NCI-H1436 (cell line): Measurements from ENCODE around the gene KCNMA1.
A peak's percentile ranks its signal among the peaks of the same experiment; 100 is the strongest.

ENCODE experiments used
- DNase-seq: peaks from one replicate; lab custom pipeline; 2025; lab: John Stamatoyannopoulos, UW

Gene KCNMA1

DNA sequence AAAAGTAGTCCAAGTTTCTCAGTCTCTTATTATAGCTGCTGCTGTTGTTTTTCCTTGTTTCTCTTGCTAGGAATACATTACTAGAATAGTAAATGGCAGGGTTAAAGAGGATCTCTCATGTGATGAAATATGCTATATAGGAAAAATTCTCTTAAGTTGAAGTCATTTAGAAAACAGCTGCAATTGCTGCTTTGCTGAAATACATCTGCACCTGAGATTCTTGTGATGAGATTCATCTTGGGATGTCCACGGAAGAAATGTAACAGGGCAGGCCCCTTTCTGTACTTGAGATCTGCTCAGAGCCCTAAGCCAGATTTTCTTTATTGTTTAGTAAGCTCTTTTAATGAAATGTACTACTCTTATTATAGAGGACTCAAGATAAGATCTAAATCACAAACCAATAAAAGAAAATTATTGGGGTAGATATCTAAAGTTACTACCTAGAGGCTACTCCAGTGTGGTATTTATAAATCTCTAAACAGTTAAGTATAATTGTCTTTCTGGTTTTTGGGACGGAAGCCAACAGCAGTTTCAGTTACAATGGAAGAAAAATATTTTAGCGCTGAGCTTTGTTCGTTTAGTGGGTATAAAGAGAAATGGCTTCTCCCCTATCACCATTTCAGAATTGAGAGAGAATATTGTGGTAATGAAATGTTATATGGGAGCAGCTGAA is 701.5 kb downstream of the KCNMA1 start:
- no peak for DNase-seq

DNA sequence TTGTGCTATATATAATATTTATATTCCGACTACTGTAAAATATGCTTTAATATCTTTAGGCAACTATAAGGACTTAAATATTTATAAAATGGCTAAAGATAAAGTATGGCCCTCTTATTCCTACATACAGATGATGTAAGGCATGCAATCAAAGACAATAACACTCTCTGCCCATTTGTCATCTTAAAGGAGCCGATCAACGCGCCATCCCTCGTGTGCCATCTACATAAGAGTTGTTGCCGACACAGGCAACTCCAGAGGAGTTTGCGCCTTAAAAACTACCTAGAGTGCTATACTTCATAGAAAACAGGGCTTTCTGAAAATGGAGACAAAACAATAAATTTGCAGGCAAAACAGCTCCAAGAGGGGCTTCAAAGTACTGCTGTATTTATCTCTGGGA is 709.0 kb downstream of the KCNMA1 start:
- DNase-seq = no peak

DNA sequence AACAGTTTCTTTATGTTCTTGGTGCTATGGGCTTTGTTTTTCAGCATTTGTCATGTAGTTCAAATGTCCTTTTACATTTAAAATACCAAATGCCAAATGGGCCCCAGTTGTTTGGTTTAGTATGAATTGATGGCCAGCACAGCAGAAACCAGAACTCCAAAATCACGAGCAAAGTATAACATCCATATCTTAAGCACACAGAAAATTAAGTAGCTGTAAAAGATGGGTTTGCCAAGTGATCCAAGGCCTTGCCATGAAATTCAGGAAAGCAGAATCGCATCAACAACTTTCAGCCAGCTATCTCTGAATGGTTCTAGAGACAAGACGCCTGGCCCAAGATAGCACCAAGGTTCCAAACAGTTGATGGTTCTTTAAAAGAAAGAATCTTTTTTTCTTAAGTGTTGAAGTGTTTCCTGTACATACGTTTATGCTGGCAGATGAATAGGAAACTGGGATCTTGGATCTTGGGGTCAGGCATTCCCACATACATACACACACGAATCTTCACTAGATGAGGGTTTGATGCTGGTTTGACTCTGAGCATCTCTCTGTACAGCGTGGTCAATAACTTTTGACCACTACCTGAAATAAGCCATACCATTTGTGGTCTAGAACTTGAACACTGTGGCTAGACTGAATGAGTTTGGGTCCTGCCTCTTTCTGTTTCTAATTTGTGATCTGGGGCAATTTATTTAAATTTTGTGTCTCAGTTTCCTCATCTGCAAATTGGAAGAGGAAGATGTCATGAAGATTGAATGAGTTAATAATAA is 711.8 kb downstream of the KCNMA1 start:
- DNase-seq = no peak

DNA sequence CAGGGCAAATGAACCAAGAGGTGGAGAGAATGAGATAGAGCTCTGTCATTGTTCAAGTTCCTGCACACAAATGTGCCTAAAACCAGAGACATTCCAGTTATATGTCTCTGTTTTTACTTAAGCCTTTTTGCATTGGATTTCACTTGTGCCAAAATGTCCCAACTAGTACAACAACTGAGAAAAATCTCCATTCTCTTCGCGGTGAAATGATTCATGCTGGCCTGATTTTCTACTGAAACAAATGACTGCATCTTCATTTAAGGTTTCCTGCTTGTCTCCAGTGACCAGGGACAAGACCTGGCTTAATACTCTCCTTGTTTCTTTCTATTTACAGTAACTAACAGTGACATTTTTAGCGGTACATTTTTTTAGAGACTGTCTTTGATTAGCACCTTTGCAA is 714.9 kb downstream of the KCNMA1 start:
- no peak for DNase-seq

DNA sequence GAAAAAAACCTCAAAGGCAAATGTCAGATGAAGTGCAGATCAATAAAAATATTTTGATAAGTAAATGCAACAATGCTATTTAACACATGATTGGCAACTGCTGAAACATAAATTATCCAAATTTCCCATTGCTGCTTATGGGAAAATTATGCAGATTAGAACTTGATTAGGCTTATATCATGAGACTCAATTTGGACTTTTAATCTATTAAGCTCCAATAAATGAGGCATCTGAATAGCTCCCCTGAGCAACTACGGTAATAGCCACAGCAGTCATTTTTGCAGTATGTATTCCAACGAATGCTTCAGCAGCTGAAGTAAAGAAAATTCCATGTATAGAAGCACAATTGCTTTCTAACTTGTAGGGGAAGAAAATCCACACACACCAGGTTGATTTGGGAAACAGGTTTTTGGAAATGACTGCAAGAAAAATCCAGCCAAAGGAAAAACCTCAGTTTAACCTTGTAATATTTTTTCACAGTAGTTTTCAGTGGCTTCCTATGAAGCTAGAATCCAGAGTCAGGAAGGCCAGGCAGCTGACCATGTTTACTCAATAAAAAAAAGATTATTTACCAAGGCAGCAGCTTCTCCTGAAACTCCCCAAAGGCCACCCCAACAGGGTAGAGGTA is 716.1 kb downstream of the KCNMA1 start:
- DNase-seq = no peak

DNA sequence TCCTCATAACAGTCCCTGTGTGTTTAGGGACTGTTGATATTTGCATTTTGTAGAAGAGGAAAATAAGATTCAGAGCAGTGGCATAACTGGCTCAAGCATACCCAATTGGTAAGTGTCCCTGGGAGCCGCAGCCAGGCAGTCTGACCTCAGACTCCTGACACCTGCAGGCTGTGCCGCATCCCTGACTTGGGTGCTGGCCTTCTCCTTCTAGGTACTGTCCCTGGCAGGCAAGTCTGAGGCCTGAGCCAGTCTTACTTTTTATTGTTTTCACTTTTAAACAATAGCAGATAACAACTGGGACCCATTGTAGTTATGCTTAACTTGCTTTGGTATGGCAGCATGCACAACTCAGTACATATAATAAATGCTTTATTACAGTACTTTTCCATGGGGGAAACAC is 717.0 kb downstream of the KCNMA1 start:
- no peak for DNase-seq

DNA sequence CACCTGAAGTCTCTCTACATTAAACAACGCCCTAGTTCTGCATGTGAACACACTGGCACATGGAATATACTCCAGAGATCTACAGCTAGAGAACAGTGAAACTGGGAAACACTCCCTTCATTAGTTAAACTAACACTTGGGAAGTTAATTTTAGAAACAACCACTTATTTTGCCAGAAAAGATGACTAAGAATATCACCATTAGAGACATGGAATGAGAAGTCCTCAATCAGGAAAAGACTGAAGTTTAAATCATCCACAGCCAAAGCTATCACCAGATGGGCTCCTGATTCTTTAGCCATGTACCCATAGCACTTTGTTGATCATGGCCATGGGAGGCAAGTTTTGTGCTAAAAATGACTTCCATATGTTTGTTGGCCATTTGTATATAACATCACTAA is 719.5 kb downstream of the KCNMA1 start:
- no peak for DNase-seq

DNA sequence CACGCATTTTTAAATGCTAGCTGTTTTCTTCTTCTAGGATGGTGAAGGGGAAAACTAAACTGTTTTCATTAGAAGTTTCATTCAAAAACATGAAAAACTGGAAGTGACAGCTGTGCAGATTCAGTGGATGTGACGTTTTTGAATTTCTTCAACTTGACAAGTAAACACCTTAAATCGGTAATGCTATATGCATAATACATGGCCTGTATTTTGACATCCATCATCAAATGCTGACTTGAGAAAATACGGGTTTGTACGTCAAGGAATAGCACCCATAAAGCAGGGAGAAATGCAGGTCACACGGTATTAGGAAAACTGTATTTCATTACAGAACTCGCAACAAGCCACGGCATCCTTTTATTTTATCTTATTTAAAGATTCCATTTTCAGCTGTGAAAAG is 720.5 kb downstream of the KCNMA1 start:
- DNase-seq = no peak

DNA sequence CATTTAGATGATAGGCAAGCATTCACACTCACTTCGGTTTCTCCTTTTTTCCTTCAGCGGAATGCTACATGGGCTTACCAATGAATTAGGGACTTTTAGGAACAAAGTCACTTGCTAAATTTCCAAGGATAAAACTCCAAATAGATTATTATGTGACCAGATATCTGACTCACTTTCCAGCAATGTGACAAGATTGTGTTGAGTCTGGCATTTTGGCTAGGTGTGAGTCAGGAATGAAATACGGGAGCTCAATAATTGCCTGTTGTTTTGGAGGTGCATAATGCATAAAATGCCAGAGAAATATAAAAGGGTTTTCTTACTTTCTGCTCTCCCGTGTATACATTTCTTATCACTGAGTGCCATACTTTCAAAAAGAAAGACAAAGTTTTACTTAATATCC is 721.1 kb downstream of the KCNMA1 start:
- DNase-seq = no peak

DNA sequence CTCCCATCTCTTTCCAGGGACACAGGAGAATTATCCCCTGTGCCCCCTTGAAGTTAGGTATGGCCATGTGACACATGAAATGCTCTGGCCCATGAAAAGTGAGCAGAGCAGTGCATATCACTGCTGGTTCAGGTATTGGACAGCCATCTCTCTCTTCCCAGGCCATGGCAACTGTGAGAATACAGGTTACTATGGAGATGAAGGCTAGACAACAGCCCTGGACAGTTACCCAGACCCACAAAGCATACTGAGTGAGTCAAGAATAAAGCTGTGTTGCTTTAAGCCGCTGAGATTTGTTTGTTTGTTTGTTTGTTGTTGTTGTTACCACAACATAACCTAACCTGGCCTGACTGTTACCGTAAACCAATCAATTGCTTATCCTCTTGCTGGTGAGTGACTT is 722.3 kb downstream of the KCNMA1 start:
- no peak for DNase-seq

DNA sequence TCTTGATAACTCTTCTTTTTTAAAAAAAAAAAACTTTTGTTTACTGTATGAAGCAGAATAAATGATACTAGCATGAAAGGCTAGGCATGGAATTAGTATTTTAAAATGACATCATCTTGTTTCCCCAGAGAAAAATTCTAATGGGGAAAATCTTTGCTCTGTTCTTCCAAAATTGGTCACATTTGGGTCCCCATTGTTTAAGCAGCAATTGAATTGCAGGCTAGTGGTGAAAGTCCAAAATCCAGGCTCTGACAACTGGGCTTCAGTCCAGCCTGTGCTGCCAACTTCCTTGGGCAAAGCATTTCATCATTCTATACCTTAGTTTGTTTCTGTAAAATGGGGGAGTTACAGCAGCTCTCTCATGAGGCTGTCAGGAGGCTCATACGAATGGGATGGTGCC is 726.4 kb downstream of the KCNMA1 start:
- no peak for DNase-seq

DNA sequence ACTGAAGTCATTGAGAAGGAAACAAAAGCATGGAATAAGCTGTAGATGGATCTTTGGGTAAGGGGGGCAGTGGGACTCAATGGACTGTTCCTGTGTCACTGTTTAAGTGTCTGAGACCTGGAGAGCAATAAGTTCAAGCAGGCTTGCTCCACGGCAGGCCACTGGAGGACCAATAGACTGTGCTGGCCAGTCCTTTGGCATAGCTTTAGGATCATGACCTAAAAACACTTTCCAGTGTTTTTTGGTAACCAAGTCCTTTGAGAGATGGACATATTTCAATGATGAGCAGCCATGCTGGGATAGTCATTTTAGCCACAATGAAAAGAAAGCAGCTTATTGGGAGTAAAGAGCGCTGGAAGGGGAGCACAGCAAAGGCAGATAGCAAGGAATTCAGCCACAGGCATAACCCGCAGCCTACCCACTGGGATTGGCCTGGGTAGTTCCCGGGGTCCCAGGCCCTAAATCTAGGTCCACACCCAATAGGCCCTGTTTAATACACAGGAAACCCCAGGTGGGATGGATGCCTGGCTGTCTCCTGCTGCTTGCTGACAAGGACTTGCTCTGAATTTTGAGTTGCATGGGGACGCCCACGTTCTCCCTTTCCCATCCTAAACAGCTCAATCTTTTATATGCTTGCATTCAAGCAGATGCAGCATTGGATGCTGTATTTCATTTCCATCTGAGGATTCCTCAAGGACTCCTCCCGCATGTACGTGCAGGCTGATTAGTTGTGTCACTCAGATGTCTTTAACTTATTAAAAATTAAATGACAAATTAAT is 727.2 kb downstream of the KCNMA1 start:
- DNase-seq = no peak

DNA sequence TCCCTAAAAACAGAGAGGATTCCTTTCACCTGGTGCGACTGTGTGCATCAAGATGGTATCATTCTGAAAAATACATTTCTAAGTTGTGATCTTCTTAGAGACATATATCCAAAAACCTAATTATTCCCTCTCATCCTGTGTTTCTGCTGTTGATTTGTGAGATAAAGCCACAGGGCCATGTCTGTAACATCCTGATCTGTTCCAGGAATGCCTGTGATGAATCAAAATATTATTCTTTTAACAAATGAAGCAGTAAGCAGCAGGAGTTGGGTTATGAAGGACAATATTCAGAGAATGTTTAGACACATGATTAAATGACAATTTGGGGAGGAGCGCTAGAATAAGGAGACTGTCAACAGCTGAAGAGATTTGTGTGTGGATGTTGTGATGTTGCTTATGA is 731.4 kb downstream of the KCNMA1 start:
- no peak for DNase-seq

DNA sequence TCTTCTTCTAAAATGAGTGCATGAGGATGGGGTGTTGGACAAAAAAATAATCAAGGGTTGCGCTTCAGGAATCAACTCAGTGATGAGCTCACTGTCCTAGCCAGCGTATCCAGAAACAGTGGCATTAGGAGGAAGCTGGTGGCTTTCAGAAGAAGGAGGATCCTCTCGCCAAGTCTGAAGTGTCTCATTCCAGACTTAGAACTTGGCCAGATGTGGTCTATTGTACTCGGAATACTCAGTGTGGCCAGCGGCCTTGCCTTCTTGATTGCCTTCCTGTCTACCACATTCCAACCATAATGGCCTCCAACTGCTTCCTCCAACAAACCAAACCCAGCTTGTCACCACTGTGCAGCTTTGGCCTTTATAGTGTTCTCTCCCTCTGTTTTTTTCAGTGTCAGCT is 732.4 kb downstream of the KCNMA1 start:
- DNase-seq = no peak

DNA sequence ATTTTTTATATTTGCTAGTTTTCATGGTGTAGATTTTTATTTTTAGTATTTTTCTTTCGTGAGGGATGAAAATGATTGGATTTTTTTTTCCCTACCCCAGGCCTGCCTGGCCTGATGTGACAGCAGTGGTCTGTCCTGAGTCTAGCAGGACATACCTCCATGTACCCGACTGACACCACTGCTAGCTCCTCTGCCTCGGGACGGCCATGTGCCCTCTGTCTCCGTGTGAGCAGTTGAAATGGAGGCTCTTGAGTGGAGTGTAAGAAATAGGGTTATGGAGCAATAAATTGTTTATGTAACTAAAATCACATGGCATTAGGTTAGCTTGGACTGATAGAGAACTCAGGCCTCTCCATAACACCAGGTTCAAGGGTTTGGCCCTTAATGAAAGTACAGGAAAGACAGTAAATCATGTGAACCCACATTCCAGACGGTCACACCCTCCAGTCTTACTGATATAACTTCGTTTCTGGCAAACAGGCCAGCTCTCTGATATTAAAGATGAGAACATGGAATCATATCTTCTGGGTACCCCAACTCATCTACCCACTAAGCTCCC is 734.1 kb downstream of the KCNMA1 start:
- no peak for DNase-seq

DNA sequence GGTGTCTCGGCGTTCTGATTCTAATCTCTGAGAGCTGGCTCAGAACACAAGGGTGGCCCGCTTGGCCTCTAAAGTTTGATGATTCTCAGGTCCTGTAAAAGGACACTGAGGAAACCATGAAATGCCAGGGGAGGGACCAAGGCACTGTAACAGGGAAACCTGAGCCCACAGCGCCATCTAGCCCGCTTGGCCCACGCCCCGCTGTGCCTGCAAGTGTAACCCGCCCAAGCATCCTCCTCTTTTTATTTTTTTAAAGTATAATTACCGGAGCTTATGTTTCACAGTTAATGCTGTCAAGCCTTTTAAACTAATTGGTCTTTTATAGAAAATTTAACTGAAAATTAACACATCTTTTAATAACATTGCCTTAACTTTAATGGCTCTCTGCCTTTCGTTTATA is 734.7 kb downstream of the KCNMA1 start:
- DNase-seq = peak; percentile 47

DNA sequence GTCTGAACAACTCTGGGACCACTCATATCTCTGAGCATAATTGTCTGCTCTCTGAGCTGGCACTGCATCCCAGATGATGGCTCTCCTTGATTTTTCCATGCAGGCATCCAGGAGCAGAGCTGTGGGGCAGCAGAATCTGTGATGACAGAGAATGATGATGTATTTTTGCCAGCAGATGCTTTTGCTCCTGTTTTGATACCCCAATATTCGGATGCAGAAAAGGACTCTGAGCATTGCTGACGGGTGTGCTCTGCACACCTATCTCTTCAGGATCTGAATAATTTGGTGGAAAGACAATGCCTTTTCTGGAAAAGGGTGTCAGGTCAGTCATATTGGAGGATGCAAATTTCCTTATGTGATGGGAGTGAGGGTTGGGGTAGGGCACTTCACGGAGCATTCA is 735.9 kb downstream of the KCNMA1 start:
- no peak for DNase-seq

DNA sequence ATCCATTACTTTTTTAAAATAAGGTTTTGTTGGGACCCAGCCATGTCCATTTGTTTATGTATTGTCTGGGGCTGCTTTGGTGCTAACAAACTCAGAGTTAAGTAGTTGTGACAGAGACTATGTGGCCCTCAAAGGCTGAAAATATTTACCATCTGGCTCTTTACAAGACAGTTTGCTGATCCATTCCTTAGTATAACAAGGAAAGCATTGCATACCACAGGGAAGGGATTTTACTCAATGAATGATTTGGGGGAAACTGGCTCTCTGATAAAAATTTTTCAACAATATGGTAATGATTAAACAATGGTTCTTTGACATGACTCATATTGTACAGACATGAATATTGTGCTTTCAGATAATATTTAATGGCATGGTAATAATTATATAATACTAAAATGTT is 738.1 kb downstream of the KCNMA1 start:
- DNase-seq = no peak

DNA sequence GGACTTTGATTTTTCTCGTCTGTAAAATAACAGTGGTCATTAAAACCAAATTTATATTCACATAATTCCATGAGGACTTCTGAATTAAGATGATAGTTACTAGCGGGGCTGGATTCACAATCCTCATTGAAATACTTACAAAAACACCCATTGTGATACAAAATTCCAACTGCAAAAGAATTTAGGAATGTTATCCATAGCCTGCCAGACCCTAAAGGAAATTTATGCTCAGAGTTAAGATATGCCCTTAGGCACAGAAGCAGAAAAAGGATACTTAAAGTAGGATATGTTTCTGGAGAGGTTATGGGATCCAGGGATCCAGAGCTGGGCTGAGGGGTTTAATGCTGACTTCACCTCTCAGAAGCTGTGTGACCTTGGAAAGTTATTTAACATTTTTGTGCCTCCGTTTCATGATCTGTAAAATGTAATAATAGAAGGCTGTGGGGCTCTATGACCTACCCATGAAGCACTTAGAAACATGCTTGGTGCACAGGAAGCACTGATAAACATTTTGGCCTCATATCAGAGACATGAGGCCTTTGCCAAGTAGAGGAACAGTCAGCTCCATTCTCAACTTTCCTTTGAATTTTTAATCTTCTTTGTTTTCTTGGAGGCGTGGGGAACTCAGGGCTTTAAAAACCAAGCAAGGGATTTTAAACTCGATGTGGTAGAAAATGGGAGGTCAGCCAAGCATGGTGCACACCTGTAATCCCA is 744.7 kb downstream of the KCNMA1 start:
- DNase-seq = no peak

DNA sequence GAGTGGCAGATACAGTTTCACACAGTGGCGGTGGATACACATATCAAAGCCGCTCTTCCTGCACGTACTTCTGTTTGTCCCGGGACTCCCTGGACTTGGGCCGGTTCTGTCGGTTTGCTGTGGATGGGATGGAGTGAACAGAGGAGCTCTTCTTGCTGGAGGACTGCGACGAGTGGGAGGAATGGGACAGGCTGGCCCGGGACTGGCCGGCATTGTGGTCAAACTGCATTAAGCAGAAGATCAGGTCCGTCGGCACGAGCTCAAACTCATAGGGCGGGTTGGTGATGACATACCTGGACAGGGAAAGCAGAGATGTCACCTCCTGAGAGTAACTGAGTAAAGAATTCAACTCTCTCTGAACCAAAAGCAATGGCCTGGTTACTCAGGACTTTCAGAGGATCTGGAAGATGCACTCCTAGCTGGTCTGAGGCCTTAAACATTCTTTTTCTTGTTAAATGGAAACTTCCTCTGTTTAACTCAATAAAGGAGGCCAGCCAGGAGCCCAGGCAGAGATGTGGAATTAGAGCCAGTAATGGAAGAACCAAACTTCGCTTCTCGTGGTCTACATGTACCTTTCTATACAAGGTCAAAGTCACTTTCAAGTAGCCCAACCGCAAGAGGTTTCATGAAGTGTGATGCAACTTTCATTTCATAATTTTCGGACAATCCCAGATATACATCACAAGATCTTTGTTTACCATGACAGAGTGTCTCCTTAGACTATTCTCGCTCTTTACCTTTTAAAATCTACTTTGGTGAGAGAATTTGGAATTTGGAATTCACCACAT is 750.2 kb downstream of the KCNMA1 start:
- DNase-seq = no peak

DNA sequence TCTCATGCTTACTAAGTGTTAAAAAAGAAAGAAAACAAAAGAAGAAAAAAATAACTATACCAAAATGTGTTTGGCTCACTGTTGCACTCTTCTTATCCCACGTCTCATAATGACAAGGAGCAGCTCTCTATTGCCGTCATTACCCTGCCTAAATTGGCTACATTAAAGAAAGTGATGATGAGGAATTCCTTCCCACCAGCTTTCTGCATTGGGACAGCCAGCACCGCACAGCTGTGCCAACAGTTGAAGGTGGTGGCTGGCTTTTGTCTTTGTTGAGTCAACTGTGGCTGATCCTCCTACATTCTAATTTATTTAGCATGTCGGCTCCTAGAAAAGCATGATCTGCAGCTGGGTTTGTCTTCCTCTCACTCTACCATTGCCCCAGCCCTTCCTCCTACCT is 751.8 kb downstream of the KCNMA1 start:
- no peak for DNase-seq
